Spleen (tissue), 7 donors: ENCODE results near the gene SUV39H1.

ENCODE experiments used
- CTCF ChIP-seq, 11 experiments: fragments of 200-600 bp in 7 of 11; fragments of 450-650 bp in 4 of 11; sonication (generic) in 4 of 11; IDR thresholded peaks in 8 of 11; conservative IDR thresholded peaks in 3 of 11; 1 replicate in 7 of 11; 2 replicates in 4 of 11; pipeline versions ENCODE4 v1.4.0 to v1.8.0; 2016 to 2021; ENCODE audit warnings: antibody characterized with exemption in 11 of 11, inconsistent platforms in 4 of 11, mild to moderate bottlenecking in 1 of 11
- POLR2A ChIP-seq, 3 donors: fragments of 450-650 bp; IDR thresholded peaks; one replicate each; pipeline ENCODE4 v1.5.1; 2017; ENCODE audit warnings: antibody characterized with exemption in 3 of 3, mild to moderate bottlenecking in 1 of 3
- donor health status: DM: no; HTN: no; CAD: no; lungs with moderate emphysema.
- donor health status: DM: no; HTN: no; CAD: no.
- donor health status: DM: no; HTN: no; CAD: no.

- TF ChIP-seq POLR2A (IDR thresholded peaks at IDR 0.05): no peak
- TF ChIP-seq CTCF (IDR thresholded peaks at IDR 0.05 in 8 of 11, conservative IDR thresholded peaks at IDR 0.05 in 3 of 11): no peak
Measured at GRCh38 chrX:48684134-48684533, 12.4 kb upstream of the SUV39H1 start.
